Epithelial cell of esophagus (primary cell): Measurements from ENCODE around the gene TTLL10.
"Not testable (repeated sequence)": the region's sequence is repeated elsewhere in the genome, so short reads cannot be mapped to it uniquely, and the experiment has no call there.

ENCODE experiments used
- DNase-seq: peaks from one replicate; pipeline ENCODE4 v3.0.0; 2010; ENCODE audit warnings: low read depth
- H3K4me3 ChIP-seq: 2 replicates; pipeline ENCODE4 v1.5.1; 2011; ENCODE audit warnings: mild to moderate bottlenecking, low read length, control low read depth
- CTCF ChIP-seq: IDR thresholded peaks from 2 replicates; pipeline ENCODE4 v1.5.1; 2011; ENCODE audit warnings: low read depth, mild to moderate bottlenecking, low read length, control low read depth, inconsistent platforms; ENCODE audit not compliant: insufficient read depth; ENCODE audit errors: missing control alignments

TTLL10 gene

GRCh38 chr1:1135339-1136136, 38.1 kb upstream of the TTLL10 start:
- TF ChIP-seq CTCF: no peak
- DNase-seq: no peak
- H3K4me3 ChIP-seq: no peak overlapping the region

- TF ChIP-seq CTCF: no peak
- H3K4me3 ChIP-seq: no peak overlapping the region
- no peak for DNase-seq
Measured at GRCh38 chr1:1136547-1137230, 37.0 kb upstream of the TTLL10 start.

GRCh38 chr1:1137256-1138045, 36.2 kb upstream of the TTLL10 start:
- no peak for DNase-seq
- TF ChIP-seq CTCF: no peak
- H3K4me3 ChIP-seq: no peak overlapping the region

GRCh38 chr1:1140673-1141072, 33.0 kb upstream of the TTLL10 start:
- no peak overlapping the region for H3K4me3 ChIP-seq
- no peak for TF ChIP-seq CTCF
- no peak for DNase-seq

GRCh38 chr1:1141244-1141910, 32.3 kb upstream of the TTLL10 start:
- DNase-seq: no peak
- no peak for TF ChIP-seq CTCF
- H3K4me3 ChIP-seq: no peak overlapping the region

- DNase-seq: no peak
- no peak for TF ChIP-seq CTCF
- H3K4me3 ChIP-seq: no peak overlapping the region
Measured at GRCh38 chr1:1141911-1142250, 31.8 kb upstream of the TTLL10 start.

- not testable (repeated sequence) for H3K4me3 ChIP-seq, DNase-seq
Measured at GRCh38 chr1:1142352-1142751, 31.3 kb upstream of the TTLL10 start.
